ENCODE results near the gene TBXAS1.

Gene TBXAS1

GRCh38 chr7:139855498-139856270 is 26.6 kb downstream of the TBXAS1 start:
- no peak for DNase-seq (ENCODE audit: low spot score)

GRCh38 chr7:139857791-139858190 is 28.7 kb downstream of the TBXAS1 start:
- no peak for DNase-seq (ENCODE audit: low spot score)

DNA sequence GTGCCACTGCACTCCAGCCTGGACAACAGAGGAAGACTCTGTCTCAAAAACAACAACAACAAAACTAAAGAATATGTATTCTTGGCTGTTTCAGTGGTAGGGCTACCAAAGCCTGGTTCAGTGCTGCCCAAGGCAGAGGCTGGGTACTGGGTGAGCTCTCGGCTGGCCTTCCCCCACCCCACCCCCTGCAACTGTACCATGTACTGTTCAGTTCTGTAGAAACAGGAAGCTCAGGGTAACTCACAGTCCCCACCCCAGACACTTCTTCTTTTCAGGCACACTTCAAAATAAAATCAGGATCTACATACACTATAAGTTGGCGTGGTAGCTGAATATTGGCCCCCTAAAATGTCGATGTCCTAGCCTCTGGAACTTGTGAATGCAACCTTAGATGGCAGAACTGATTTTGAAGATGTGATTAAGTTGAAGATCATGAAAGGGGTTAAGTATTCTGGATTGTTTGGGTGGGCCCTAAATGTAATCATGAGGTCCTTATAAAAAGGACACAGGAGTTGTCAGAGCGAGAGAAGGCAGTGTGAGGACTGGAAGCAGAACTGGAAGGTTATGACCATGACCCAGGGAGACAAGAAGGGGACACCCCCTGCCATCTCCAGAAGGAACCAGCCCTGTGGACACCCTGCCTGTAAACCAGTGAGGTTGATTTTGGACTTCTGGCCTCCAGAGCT is 31.2 kb downstream of the TBXAS1 start:
- no peak for DNase-seq (ENCODE audit: low spot score)

- no peak for DNase-seq (ENCODE audit: low spot score)
Measured at GRCh38 chr7:139861803-139862202, 32.7 kb downstream of the TBXAS1 start.

- no peak for DNase-seq (ENCODE audit: low spot score)
Measured at GRCh38 chr7:139866047-139866837, 37.2 kb downstream of the TBXAS1 start.

- DNase-seq (ENCODE audit: low spot score): no peak
Measured at GRCh38 chr7:139867847-139868246, 38.8 kb downstream of the TBXAS1 start.

- DNase-seq (ENCODE audit: low spot score): no peak
Measured at GRCh38 chr7:139869886-139870285, 40.8 kb downstream of the TBXAS1 start.

DNA sequence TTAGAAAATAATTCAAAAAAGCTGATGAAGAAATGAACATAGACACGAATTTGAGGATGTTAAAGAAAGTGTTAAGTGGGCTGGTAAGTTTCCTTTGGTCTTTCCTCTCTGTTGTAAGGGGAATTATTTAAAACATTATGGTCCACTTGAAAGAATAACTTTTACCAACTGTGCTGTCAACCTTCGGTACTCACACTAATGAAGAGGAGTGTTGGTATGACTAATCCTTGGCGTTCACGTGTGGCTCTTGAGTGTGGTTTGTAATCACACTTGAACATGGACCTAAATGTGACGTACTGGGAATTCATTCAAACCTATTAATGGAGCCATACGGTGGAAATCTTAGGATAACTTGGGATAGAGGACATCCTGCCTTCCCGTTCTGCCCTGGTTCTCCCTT is 41.3 kb downstream of the TBXAS1 start:
- DNase-seq (ENCODE audit: low spot score): no peak

GRCh38 chr7:139871331-139871730 is 42.3 kb downstream of the TBXAS1 start:
- no peak for DNase-seq (ENCODE audit: low spot score)

GRCh38 chr7:139871820-139872219 is 42.8 kb downstream of the TBXAS1 start:
- no peak for DNase-seq (ENCODE audit: low spot score)

GRCh38 chr7:139873593-139874301 is 44.7 kb downstream of the TBXAS1 start:
- DNase-seq (ENCODE audit: low spot score): no peak

DNA sequence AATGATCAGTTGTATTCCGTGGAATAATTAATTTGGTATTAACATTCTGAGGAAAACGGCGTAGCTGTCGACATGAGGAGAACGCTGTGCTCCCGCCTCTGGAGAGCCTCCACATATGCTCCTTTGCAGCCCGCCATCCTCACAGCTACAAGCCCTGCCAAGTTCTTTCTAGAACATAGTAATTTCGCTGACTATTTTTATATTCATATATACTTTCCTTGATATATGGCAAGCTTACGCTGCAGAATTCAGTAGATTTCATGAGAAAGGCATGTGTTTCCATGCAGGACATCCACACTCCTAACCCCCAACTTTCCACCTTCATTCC is 45.2 kb downstream of the TBXAS1 start:
- no peak for DNase-seq (ENCODE audit: low spot score)

DNA sequence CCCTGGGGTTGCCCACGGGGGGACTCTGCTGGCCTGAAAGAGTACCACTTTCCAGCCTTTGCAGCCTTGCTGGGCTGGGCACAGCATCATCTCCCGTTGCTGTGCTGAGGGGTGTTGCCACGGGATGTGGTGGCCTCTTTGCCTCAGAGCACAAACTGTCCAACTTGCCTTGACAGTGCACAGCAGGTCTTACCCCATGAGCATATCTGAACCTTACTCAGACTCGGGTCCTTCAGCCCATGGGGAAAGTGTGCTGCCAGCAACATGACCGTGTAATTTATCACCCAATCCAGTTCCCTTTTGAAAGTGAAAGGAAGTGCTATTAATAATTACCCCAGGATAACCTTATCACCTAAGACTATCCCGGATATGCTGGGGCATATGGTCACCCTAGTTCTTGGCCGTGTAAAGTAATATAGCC is 46.8 kb downstream of the TBXAS1 start:
- DNase-seq (ENCODE audit: low spot score): no peak

GRCh38 chr7:139876622-139877283 is 47.7 kb downstream of the TBXAS1 start:
- no peak for DNase-seq (ENCODE audit: low spot score)

- DNase-seq (ENCODE audit: low spot score): no peak
Measured at GRCh38 chr7:139883814-139884213, 54.8 kb downstream of the TBXAS1 start.

GRCh38 chr7:139884441-139884840 is 55.4 kb downstream of the TBXAS1 start:
- no peak for DNase-seq (ENCODE audit: low spot score)

DNA sequence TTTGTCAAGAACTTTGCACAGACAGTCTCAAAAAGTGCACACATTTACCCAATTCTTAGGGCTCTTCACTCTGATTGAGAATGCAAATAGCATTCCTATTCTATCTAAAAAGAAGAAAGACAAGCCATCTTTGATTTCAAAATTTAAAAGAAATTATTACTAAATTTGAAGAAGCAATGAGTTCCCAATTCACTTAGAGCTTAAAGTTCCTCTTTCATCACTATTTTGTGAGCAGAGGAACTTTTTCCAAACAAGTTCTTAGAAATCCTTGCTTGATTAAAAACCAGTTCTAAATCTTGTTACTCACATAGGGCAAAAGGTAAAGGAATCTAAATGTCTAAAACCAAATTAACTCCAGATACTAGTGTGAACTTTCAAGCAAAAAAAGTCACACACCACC is 56.4 kb downstream of the TBXAS1 start:
- DNase-seq (ENCODE audit: low spot score): no peak

DNA sequence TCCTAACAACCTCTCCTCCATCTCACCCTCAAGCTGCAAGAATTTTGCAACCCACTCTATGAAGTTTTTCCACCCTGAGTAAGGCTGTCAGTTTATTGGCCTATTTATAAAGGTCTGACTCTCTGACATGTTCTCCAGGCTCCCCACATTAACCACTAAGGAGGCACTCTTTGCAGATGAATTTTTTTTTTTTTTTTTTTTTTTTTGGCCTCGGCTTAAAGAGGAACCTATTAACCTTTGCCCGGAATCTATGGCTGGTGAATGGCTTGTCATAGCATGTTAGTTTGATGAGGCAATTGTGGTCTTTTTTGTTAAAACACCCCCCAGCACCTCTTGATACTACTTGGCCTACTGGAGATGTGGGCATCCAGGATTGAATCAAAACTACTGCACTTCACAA is 57.1 kb downstream of the TBXAS1 start:
- no peak for DNase-seq (ENCODE audit: low spot score)

DNA sequence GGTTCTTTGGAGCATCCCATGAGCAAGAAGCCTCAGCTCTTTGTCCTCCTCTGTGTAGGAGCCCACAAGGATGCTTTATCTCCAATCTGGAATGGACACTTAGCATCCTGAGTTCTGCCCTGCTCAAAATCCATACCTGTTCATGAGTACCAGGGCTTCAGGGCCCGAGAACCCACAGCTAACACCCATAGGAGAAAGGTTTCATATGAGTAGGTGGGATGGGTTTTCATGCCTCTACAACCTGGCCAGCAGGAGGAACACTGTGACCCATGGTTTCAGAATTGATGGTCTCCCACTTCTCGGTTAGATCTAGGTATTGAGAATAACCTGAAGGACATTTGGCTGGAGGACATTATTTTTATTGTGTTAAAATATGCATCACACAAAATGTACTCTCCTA is 57.8 kb downstream of the TBXAS1 start:
- no peak for DNase-seq (ENCODE audit: low spot score)

- no peak for DNase-seq (ENCODE audit: low spot score)
Measured at GRCh38 chr7:139887992-139888481, 59.0 kb downstream of the TBXAS1 start.

DNA sequence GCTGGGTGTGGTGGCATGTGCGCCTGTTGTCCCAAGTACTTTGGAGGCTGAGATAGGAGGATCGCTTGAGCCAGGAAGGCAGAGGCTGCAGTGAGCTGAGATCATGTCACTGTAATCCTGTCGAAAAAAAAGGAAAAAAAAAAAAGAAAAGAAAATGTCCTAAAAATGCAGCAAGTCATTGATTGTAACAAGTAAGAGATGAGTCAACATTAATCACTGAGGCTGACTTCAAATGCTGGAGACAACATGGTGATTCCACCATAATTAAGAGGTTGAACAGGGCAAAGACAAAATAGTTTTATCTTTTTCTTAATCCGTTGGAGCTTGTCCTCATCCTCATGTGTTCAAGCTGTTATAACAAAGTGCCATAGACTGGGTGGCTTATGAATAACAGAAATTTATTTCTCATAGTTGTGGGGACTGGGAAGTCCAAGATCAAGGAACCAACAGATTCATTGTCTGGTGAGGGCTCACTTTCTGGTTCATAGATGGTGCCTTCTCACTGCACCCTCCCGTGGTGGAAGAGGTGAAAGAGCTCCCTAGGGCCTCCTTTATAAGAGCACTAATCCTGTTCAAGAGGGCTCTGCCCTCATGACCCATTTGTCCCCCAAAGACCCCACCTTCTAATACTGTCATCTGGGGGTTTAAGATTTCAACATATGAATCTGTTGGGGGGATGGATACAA is 60.3 kb downstream of the TBXAS1 start:
- no peak for DNase-seq (ENCODE audit: low spot score)

Measured in D341Med (cell line).